Stimulated activated naive CD8-positive, alpha-beta T cell treated with anti-CD3 and anti-CD28 coated beads, Interleukin-15, Interleukin-2, amounts not matched to agents 100 ng/mL and 50 ng/mL, for 24 hours (primary cell): Measurements from ENCODE around the gene MRPL22.
"Not testable (repeated sequence)": the region's sequence is repeated elsewhere in the genome, so short reads cannot be mapped to it uniquely, and the experiment has no call there.

Experiments used
- H3K27ac Mint-ChIP-seq: one replicate; pipeline ENCODE4 v1.8.0; 2021; ENCODE audit warnings: mild to moderate bottlenecking, mixed read lengths
- H3K27me3 Mint-ChIP-seq: one replicate; pipeline ENCODE4 v1.8.0; 2021; ENCODE audit warnings: mixed read lengths
- H3K36me3 Mint-ChIP-seq: one replicate; pipeline ENCODE4 v1.8.0; 2021; ENCODE audit warnings: low read depth, mixed read lengths
- H3K4me1 Mint-ChIP-seq: one replicate; pipeline ENCODE4 v1.8.0; 2021; ENCODE audit warnings: low read depth, mixed read lengths
- H3K4me3 Mint-ChIP-seq: one replicate; pipeline ENCODE4 v1.8.0; 2021; ENCODE audit warnings: mild to moderate bottlenecking, mixed read lengths
- H3K9me3 Mint-ChIP-seq: one replicate; pipeline ENCODE4 v1.8.0; 2021; ENCODE audit warnings: mixed read lengths

Gene MRPL22

DNA sequence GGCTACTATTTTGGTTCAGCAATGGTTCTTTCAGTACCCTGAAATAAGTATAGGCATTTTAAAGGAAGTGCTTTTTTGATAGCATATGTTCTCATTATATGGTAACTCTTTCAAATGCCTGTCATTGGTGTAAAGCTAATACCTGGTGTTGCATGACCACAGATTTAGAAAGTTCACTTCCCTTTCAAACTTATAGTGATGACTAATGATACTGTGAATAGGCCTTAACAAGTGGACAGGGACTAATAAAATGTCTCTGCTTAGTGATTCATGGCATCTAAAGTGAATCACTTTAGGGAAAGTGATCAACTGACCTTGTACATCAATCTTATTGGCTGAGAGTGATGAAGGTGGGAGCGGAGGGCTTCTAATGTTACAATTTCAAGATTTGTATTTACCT lies 21.6 kb downstream of the MRPL22 start:
- Mint-ChIP-seq H3K9me3 (no peaks in the 10 kb centered on the region), H3K27me3 (no peaks in the 10 kb centered on the region), H3K36me3 (peaks cover 56% of the 10 kb centered on the region)

DNA sequence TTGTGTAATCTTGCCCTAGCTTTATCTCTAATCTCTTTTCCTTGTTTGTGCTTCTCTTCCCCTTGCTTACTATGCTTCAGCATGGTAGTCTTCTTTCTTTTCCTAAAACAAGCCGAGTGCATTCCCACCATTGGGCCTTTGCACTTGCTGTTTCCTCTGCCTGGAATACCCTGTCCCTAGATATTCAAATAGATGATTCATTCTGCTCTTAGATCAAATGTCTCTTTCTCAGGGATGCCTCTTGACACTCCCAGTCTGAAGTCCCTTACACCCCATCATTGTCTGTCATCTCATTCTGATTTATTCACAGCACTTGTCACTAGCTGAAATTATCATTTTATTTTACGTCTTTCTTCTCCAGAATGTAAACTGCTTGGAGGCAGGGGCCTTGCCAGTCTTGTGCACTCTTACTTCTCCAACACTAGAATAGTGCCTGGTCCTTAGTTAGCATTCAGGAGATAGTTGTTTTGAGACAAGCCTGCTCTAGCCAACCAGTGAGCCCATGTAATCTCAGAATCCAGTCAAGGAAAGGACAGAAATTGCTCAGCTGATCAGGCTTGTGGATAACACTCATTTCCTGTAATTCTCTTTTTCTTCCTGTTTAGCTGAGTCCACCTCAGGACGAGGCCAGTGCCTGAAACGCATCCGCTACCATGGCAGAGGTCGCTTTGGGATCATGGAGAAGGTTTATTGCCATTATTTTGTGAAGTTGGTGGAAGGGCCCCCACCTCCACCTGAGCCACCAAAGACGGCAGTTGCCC lies 25.4 kb downstream of the MRPL22 start:
- H3K9me3 Mint-ChIP-seq, result no peaks in the 10 kb centered on the region
- no peaks in the 10 kb centered on the region for H3K27me3 Mint-ChIP-seq
- no peak overlapping the region for H3K4me3 Mint-ChIP-seq
- H3K27ac Mint-ChIP-seq, result no peak overlapping the region
- no peaks in the 10 kb centered on the region for H3K4me1 Mint-ChIP-seq
- peaks cover 52% of the 10 kb centered on the region for H3K36me3 Mint-ChIP-seq

More for the DNA sequence above, 21.6 kb downstream of the MRPL22 start:
- Mint-ChIP-seq H3K4me3 (no peak overlapping the region), H3K27ac (no peak overlapping the region), H3K4me1 (no peaks in the 10 kb centered on the region)

DNA sequence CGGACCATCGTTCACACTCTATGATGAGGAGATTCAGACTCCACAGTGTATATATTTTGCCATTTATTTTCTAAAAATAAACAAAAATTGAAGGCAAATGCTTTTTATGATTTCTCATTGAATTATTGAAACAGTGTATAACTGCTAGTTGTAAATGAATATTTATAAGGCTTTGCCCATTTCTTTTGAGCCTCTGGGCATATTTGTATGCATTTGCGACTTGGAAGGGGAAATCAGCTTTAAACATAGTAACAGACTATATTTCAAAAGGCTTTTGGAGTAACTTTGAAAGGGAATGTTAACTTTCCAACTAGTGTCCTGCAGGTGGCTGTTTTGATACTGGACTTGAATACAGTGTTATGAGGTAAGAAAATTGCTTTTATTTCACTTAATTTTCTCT lies 26.0 kb downstream of the MRPL22 start:
- Mint-ChIP-seq H3K27me3 (no peaks in the 10 kb centered on the region), H3K4me1 (no peaks in the 10 kb centered on the region), H3K4me3 (no peak overlapping the region), H3K9me3 (no peaks in the 10 kb centered on the region), H3K27ac (no peak overlapping the region), H3K36me3 (peaks cover 51% of the 10 kb centered on the region)

DNA sequence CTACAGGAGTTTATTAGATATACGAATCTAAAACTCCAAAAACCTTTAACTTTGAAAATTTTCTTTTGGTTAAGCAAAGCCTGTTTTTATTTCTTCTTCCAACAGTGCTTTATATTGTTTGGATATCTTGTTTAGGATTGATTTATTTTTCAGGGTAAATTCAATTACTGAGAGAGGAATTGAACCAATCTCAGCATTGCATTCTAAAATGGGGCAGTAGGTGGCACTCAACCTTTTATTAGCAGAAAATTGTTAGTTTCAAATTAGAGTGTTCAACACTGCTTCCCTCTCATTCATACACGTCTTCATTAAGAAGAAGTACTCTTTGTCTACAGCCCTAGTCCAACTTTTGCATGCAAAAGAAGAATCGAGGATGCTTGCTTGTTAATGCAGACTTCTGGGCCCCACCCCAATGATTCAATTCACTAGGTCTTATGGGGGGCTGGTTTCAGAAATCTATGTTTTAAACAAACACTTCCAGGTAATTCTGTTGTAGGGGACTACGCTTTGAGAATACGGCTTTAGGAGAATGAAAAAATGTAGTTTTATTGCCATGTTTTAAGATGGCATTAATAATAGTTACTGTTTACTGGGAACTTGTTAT lies 26.6 kb downstream of the MRPL22 start:
- no peaks in the 10 kb centered on the region for H3K9me3 Mint-ChIP-seq
- H3K4me1 Mint-ChIP-seq, result no peaks in the 10 kb centered on the region
- peaks cover 48% of the 10 kb centered on the region for H3K36me3 Mint-ChIP-seq
- no peaks in the 10 kb centered on the region for H3K27me3 Mint-ChIP-seq
- no peak overlapping the region for H3K27ac Mint-ChIP-seq
- no peak overlapping the region for H3K4me3 Mint-ChIP-seq

DNA sequence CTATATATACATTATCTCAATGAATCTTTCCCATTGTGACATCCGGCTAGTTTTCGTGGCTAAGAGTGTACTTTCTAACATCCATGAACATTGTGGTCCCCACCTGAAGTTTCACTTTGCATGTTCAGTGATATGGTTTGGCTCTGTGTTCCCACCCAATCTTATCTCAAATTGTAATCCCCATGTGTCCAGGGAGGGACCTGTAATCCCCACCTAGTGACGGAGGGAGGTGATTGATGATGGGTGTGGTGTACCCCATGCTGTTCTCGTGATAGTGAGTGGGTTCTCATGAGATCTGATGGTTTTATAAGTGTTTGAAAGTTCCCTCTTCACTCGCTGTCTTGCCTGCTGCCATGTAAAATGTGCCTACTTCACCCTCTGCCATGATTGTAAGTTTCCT lies 28.1 kb downstream of the MRPL22 start:
- Mint-ChIP-seq H3K36me3 (peaks cover 46% of the 10 kb centered on the region), H3K4me3 (no peak overlapping the region), H3K27me3 (no peaks in the 10 kb centered on the region), H3K9me3 (no peaks in the 10 kb centered on the region), H3K4me1 (no peaks in the 10 kb centered on the region), H3K27ac (no peak overlapping the region)

DNA sequence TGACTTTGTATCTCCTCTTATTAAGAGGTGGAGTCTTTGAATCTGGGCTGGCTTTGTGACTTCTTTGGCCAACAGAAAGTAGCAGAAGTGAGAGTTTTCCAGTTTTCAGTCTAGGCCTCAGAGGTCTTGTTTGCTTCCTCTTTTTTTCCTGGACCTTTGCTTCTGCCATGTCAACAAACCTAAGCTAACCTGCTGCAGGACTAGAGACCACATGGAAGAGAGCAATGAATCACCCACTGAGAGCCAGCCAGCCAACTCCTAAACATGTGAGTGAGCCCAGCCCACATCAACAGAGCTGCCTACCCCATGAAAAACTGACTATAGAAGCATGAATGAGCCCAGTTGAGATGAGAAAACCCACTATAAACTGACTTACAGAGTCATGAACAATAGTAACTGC lies 29.9 kb downstream of the MRPL22 start:
- Mint-ChIP-seq H3K4me3 (no peak overlapping the region), H3K9me3 (no peaks in the 10 kb centered on the region), H3K27me3 (no peaks in the 10 kb centered on the region), H3K36me3 (peaks cover 46% of the 10 kb centered on the region), H3K4me1 (no peaks in the 10 kb centered on the region), H3K27ac (no peak overlapping the region)

DNA sequence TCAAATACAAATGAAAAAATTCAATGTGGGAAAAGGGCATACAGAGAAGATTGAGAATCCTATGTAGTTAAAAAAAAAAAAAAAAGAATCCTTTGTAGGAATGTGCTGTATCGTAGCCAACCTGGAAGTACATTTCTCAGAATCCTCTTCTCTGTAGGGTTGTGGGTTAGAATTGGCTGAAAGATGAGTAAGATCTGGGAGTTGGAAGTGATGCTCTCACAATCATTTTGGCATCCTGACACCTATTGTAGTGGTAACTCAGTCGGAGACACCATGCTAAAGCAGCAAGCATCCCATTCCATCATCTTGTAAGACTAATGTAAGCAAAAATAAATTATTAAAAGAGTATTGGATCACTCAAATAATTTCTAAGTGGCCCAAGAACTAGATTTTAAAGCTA lies 30.6 kb downstream of the MRPL22 start:
- no peaks in the 10 kb centered on the region for H3K27me3 Mint-ChIP-seq
- H3K27ac Mint-ChIP-seq, result no peak overlapping the region
- H3K36me3 Mint-ChIP-seq, result peaks cover 45% of the 10 kb centered on the region
- no peaks in the 10 kb centered on the region for H3K9me3 Mint-ChIP-seq
- H3K4me1 Mint-ChIP-seq, result no peaks in the 10 kb centered on the region
- no peak overlapping the region for H3K4me3 Mint-ChIP-seq

DNA sequence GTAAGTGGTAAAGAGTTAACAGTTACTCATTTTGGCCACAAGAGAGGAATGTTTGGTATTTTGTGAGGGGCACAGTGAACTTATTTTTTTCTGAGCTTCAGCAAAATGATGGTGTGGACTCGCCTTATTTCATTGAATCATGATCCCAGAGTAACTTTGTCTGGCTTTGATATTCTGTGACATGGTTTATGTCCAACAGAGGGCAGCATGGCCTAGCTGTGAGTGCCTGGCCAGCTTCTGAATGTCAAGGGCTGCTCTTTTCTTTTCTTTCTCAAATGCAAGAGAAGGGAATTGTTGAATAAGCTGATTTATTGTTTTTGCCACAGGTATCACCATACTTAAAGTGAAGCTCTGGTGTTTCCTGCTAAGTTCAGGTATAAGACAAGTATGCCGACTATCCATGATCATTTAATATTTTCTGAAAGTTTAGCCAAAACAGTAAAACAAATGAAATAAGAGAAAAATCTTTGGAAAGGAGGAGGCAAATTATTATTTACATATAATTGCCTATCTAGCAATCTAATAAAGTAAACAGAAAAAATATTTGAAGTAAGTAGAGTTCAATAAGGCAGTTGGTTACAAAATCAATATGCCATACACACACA lies 31.7 kb downstream of the MRPL22 start:
- Mint-ChIP-seq H3K4me1 (peaks cover 3% of the 10 kb centered on the region), H3K27me3 (no peaks in the 10 kb centered on the region), H3K9me3 (no peaks in the 10 kb centered on the region), H3K36me3 (peaks cover 39% of the 10 kb centered on the region), H3K27ac (no peak overlapping the region), H3K4me3 (no peak overlapping the region)

DNA sequence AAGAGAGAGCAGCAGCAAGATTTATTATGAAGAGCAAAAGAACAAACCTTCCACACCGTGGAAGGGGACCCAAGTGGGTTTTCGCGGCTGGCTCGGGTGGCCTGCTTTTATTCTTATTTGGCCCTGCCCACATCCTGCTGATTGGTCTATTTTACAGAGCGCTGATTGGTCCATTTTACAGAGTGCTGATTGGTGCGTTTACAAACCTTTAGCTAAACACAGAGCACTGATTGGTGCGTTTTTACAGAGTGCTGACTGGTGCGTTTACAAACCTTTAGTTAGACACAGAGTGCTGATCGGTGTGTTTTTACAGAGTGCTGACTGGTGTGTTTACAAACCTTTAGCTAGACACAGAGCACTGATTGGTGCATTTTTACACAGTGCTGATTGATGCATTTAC lies 35.2 kb downstream of the MRPL22 start:
- H3K27me3 Mint-ChIP-seq, H3K4me1 Mint-ChIP-seq, H3K4me3 Mint-ChIP-seq, H3K9me3 Mint-ChIP-seq, H3K27ac Mint-ChIP-seq: not testable (repeated sequence)
- peaks cover 18% of the 10 kb centered on the region for H3K36me3 Mint-ChIP-seq

DNA sequence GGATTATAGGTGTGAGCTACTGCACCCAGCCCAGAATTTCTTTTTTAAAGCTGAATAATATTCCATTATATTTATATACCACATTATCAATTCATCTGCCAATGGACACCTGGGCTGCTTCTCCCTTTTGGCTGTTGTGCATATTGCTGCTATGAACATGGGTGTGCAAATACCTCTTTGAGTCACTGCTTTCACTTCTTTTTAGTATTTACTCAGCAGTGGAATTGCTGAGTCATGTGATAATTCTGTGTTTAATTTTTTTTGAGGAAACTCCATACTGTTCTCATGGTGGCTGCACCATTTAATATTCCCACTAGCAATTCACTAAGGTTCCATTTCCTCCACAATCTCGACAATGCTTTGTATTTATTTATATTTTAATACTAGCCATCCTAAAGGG lies 36.5 kb downstream of the MRPL22 start:
- peaks cover 9% of the 10 kb centered on the region for H3K4me1 Mint-ChIP-seq
- no peak overlapping the region for H3K27ac Mint-ChIP-seq
- no peak overlapping the region for H3K4me3 Mint-ChIP-seq
- H3K9me3 Mint-ChIP-seq, result no peaks in the 10 kb centered on the region
- H3K27me3 Mint-ChIP-seq, result no peaks in the 10 kb centered on the region
- peaks cover 18% of the 10 kb centered on the region for H3K36me3 Mint-ChIP-seq

DNA sequence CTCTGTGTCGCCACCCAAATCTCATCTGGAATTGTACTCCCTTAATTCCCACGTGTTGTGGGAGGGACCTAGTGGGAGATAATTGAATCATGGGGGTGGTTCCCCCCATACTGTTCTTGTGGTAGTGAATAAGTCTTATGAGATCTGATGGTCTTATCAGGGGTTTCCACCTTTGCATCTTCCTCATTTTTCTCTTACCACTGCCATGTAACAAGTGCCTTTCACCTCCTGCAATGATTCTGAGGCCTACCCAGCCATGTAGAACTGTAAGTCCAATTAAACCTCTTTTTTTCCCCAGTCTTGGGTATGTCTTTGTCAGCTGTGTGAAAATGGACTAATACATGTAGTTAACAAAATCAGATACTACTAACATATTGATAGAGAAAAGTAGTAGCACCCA lies 37.4 kb downstream of the MRPL22 start:
- peaks cover 18% of the 10 kb centered on the region for H3K36me3 Mint-ChIP-seq
- not testable (repeated sequence) for H3K4me3 Mint-ChIP-seq, H3K9me3 Mint-ChIP-seq, H3K27ac Mint-ChIP-seq, H3K4me1 Mint-ChIP-seq, H3K27me3 Mint-ChIP-seq

DNA sequence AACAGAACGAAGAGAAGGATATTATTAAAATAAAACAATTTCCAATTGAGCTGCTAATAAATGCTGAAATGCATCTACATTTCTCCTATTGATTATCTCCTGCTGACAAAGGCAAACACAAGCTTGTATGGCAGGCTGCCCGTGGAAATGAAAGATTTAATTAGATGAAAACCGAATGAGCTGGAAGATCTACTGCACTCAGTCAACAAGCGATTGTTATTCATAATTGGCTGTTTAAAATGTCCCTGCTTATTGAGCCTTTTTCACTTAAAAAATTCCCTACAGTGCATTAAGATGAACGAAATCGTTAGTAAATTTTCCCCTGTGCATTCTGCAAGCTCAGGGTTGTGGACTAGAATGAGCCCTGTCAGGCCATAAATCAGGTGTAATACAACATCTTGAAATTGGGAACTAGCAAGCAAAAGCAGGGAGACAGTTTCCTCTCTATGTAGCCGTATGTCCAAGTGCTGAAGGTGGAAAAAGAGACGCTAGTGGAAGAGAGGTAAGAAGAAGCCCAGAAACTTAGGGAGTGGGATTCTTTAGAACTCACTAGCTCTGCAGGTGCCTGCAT lies 44.2 kb downstream of the MRPL22 start:
- Mint-ChIP-seq H3K36me3 (no peaks in the 10 kb centered on the region), H3K4me3 (no peak overlapping the region), H3K27ac (no peak overlapping the region), H3K4me1 (no peaks in the 10 kb centered on the region), H3K27me3 (peaks cover 25% of the 10 kb centered on the region), H3K9me3 (no peaks in the 10 kb centered on the region)

DNA sequence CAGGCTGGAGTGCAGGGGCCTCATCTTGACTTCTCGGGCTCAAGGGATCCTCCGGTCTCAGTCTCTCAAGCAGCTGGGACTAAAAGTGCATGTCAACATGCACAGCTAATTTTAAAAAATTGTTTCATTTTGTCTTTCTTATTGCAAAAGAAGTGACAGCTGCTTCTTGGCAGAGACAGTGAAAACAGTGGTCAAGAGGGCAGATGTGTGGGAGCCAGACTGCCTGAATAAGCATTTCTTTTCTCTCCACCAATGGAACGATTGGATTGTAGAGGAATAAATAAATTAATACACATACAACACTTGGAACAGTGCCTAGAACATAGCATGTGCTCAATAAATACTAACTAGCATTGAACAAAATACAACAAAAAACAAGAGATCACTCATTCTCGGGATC lies 45.3 kb downstream of the MRPL22 start:
- no peak overlapping the region for H3K4me3 Mint-ChIP-seq
- peaks cover 28% of the 10 kb centered on the region for H3K27me3 Mint-ChIP-seq
- H3K9me3 Mint-ChIP-seq, result no peaks in the 10 kb centered on the region
- H3K36me3 Mint-ChIP-seq, result no peaks in the 10 kb centered on the region
- no peak overlapping the region for H3K27ac Mint-ChIP-seq
- no peaks in the 10 kb centered on the region for H3K4me1 Mint-ChIP-seq

DNA sequence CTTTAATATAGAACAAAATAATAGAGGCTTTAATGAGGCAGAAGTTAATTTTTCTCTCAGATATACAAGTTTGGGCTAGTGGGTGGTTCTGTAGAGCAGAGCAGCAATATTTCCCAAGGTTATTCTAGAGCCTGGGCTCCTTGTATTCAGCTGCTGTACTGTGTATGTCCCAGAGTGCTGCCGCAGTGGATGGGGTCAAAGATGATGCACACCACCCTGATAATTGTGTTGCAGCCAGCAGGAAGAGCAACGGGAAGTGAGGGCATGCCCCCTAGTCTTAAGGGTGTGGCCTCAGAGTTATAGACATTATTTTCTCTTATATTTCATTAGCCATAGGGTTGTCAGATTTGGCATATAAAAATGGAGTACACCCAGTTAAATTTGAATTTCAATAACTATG lies 48.8 kb downstream of the MRPL22 start:
- no peaks in the 10 kb centered on the region for H3K9me3 Mint-ChIP-seq
- H3K4me3 Mint-ChIP-seq, result no peak overlapping the region
- peaks cover 25% of the 10 kb centered on the region for H3K27me3 Mint-ChIP-seq
- H3K27ac Mint-ChIP-seq, result no peak overlapping the region
- H3K4me1 Mint-ChIP-seq, result no peaks in the 10 kb centered on the region
- H3K36me3 Mint-ChIP-seq, result no peaks in the 10 kb centered on the region

DNA sequence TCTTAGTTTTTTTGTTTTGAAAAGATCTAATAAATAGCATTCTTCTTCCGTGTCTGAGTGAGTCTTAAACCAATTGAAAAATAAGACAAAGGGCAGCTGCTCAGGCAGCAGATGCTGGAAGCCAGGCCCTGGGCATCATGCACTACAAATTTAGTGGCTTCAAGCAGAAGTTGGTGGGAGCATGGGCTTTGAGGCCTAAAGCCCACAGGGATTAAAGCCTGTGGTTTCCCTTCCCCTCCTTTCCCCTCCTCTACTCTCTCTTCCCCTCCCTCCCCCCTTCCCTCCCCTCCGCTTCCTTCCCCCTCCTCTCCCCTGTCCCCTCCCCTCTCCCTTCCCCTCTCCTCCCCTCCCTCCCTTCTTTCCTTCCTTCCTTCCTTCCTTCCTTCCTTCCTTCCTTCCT lies 52.6 kb downstream of the MRPL22 start:
- no peak overlapping the region for H3K4me3 Mint-ChIP-seq
- H3K27ac Mint-ChIP-seq, result no peak overlapping the region
- no peaks in the 10 kb centered on the region for H3K4me1 Mint-ChIP-seq
- H3K27me3 Mint-ChIP-seq, result peaks cover 6% of the 10 kb centered on the region
- no peaks in the 10 kb centered on the region for H3K36me3 Mint-ChIP-seq
- H3K9me3 Mint-ChIP-seq, result no peaks in the 10 kb centered on the region
